H1 (cell line): ENCODE data around the gene F2RL2. TPM values are rescaled to one million over a fixed set of nuclear protein-coding genes. Genes with fewer than 3 reads are reported as not detected.

ENCODE experiments used
- CTCF ChIA-PET: fragments of 300-600 bp; sonication (Branson Sonifier 250); formaldehyde crosslinking; loops from one replicate; lab custom pipeline; 2021; ENCODE audit not compliant: partially characterized antibody; lab: Charles Lee
- POLR2A ChIA-PET: fragments of 300-600 bp; sonication (Branson Sonifier 250); formaldehyde crosslinking; loops from one replicate; lab custom pipeline; 2021; ENCODE audit warnings: inconsistent platforms; ENCODE audit not compliant: partially characterized antibody; lab: Charles Lee
- DNase-seq, 2 experiments: peaks; one replicate each; pipeline versions ENCODE4 v3.0.0 to v3.0.0-alpha.2; 2010 to 2022; ENCODE audit warnings: low spot score in 2 of 2, low read depth in 1 of 2, mixed read lengths in 1 of 2
- FAIRE-seq: peaks from 2 replicates; lab custom pipeline; 2011; peaks lifted over from hg19 to GRCh38; lab: Jason Lieb, UNC
- H2AFZ ChIP-seq: 2 replicates; pipeline ENCODE4 v1.8.1; 2012; ENCODE audit warnings: low read length, inconsistent platforms
- H2AK5ac ChIP-seq: 2 replicates; pipeline ENCODE4 v1.6.1; 2013; ENCODE audit warnings: low read depth, low read length
- H2BK120ac ChIP-seq: replicated peaks from 2 replicates; pipeline ENCODE3; 2013; ENCODE audit warnings: low read depth, low read length, inconsistent platforms
- H2BK12ac ChIP-seq: 2 replicates; pipeline ENCODE4 v1.6.1; 2013; ENCODE audit warnings: low read depth, low read length
- H2BK15ac ChIP-seq: 2 replicates; pipeline ENCODE4 v1.6.1; 2013; ENCODE audit warnings: low read length
- H2BK20ac ChIP-seq: 2 replicates; pipeline ENCODE4 v1.6.1; 2013; ENCODE audit warnings: low read length
- H2BK5ac ChIP-seq: 2 replicates; pipeline ENCODE4 v1.6.1; 2013; ENCODE audit warnings: low read depth, low read length
- H3K14ac ChIP-seq: 2 replicates; pipeline ENCODE4 v1.6.1; 2013; ENCODE audit warnings: inconsistent platforms; ENCODE audit not compliant: insufficient read length
- H3K18ac ChIP-seq: 2 replicates; pipeline ENCODE4 v1.6.1; 2013; ENCODE audit warnings: low read length; ENCODE audit errors: extremely low read depth
- H3K23ac ChIP-seq: 2 replicates; pipeline ENCODE4 v1.6.1; 2013; ENCODE audit warnings: inconsistent platforms; ENCODE audit not compliant: insufficient read length
- H3K23me2 ChIP-seq: 2 replicates; pipeline ENCODE4 v1.6.1; 2013; ENCODE audit warnings: low read depth, low read length
- H3K27ac ChIP-seq: 2 replicates; pipeline ENCODE4 v1.6.1; 2011; ENCODE audit warnings: low read depth, low read length, inconsistent platforms
- H3K27me3 ChIP-seq, 4 experiments: replicated peaks in 1 of 4; 1 replicate in 1 of 4; 2 replicates in 3 of 4; pipeline versions ENCODE4 v1.6.1 to v1.8.1; 2011 to 2013; ENCODE audit warnings: low read length in 3 of 4, mild to moderate bottlenecking in 3 of 4, inconsistent platforms in 2 of 4, mixed read lengths in 2 of 4, moderate library complexity in 1 of 4; ENCODE audit not compliant: control insufficient read depth in 3 of 4, insufficient read depth in 3 of 4; ENCODE audit errors: extremely low read depth in 1 of 4
- H3K36me3 ChIP-seq, 4 experiments: 2 replicates each; pipeline versions ENCODE4 v1.6.1 to v1.8.1; 2011 to 2013; ENCODE audit warnings: mild to moderate bottlenecking in 4 of 4, low read length in 3 of 4, moderate library complexity in 2 of 4, control low read depth in 1 of 4, inconsistent platforms in 1 of 4; ENCODE audit not compliant: insufficient read depth in 4 of 4, control insufficient read depth in 2 of 4
- H3K4ac ChIP-seq: replicated peaks from 2 replicates; pipeline ENCODE3; 2013; ENCODE audit warnings: low read length, low read depth, mixed read lengths, inconsistent platforms; ENCODE audit not compliant: insufficient read length
- H3K4me1 ChIP-seq, 4 experiments: replicated peaks in 1 of 4; 1 replicate in 1 of 4; 2 replicates in 3 of 4; pipeline versions ENCODE4 v1.6.1 to v1.8.1; 2011 to 2013; ENCODE audit warnings: low read length in 3 of 4, inconsistent platforms in 2 of 4, mixed read lengths in 1 of 4; ENCODE audit not compliant: insufficient read depth in 4 of 4, control insufficient read depth in 3 of 4
- H3K4me2 ChIP-seq, 2 experiments: 2 replicates each; pipeline versions ENCODE4 v1.6.1 to v1.8.1; 2011 to 2013; ENCODE audit warnings: low read depth in 2 of 2, low read length in 2 of 2, control low read depth in 1 of 2, inconsistent platforms in 1 of 2, mild to moderate bottlenecking in 1 of 2; ENCODE audit not compliant: insufficient read depth in 1 of 2
- H3K4me3 ChIP-seq, 4 experiments: fragments of 200-600, 300-600 bp in 1 of 4; sonication (generic), shearing (Covaris generic), sonication (Bioruptor Twin) in 1 of 4; 2 replicates each; pipeline versions ENCODE4 v1.5.1 to v1.8.1; 2011 to 2016; ENCODE audit warnings: low read length in 4 of 4, low read depth in 3 of 4, control low read depth in 2 of 4, inconsistent platforms in 2 of 4, mild to moderate bottlenecking in 2 of 4, mixed read lengths in 1 of 4, moderate library complexity in 1 of 4; ENCODE audit not compliant: insufficient read depth in 2 of 4; ENCODE audit errors: extremely low read depth in 1 of 4
- H3K56ac ChIP-seq: replicated peaks from 2 replicates; pipeline ENCODE3; 2013; ENCODE audit warnings: low read depth, mild to moderate bottlenecking, mixed read lengths, low read length, inconsistent platforms; ENCODE audit not compliant: insufficient read length
- H3K79me1 ChIP-seq: 2 replicates; pipeline ENCODE4 v1.6.1; 2013; ENCODE audit warnings: low read depth, low read length, control low read depth
- H3K79me2 ChIP-seq, 2 experiments: 2 replicates each; pipeline versions ENCODE4 v1.6.1 to v1.8.1; 2012 to 2013; ENCODE audit warnings: low read length in 2 of 2, mild to moderate bottlenecking in 2 of 2, inconsistent platforms in 1 of 2; ENCODE audit not compliant: insufficient read depth in 2 of 2, control insufficient read depth in 1 of 2
- H3K9ac ChIP-seq, 4 experiments: replicated peaks in 1 of 4; 1 replicate in 1 of 4; 2 replicates in 3 of 4; pipeline versions ENCODE4 v1.6.1 to v1.8.1; 2011 to 2013; ENCODE audit warnings: low read depth in 3 of 4, low read length in 3 of 4, control low read depth in 2 of 4, mild to moderate bottlenecking in 2 of 4, moderate library complexity in 2 of 4, inconsistent platforms in 1 of 4; ENCODE audit errors: extremely low read depth in 1 of 4
- H3K9me3 ChIP-seq, 2 experiments: 2 replicates each; pipeline versions ENCODE4 v1.6.1 to v1.8.1; 2012 to 2013; ENCODE audit warnings: mild to moderate bottlenecking in 2 of 2, moderate library complexity in 2 of 2, control low read depth in 1 of 2, inconsistent platforms in 1 of 2, low read depth in 1 of 2, low read length in 1 of 2, mixed read lengths in 1 of 2; ENCODE audit not compliant: insufficient read depth in 2 of 2
- H4K20me1 ChIP-seq, 2 experiments: replicated peaks in 1 of 2; 2 replicates each; pipeline versions ENCODE3 to v1.8.1; 2011 to 2013; ENCODE audit warnings: inconsistent platforms in 2 of 2, low read length in 2 of 2, mild to moderate bottlenecking in 1 of 2; ENCODE audit not compliant: insufficient read depth in 2 of 2, control insufficient read depth in 1 of 2
- H4K5ac ChIP-seq: 2 replicates; pipeline ENCODE4 v1.6.1; 2013; ENCODE audit warnings: low read length, low read depth, mixed read lengths, inconsistent platforms; ENCODE audit not compliant: insufficient read length
- H4K8ac ChIP-seq: 2 replicates; pipeline ENCODE4 v1.8.0; 2013; ENCODE audit warnings: mild to moderate bottlenecking, moderate library complexity, low read length, inconsistent platforms; ENCODE audit not compliant: insufficient read depth; ENCODE audit errors: extremely low read depth
- H4K91ac ChIP-seq: replicated peaks from 2 replicates; pipeline ENCODE3; 2013; ENCODE audit warnings: low read length, mixed read lengths, inconsistent platforms; ENCODE audit not compliant: insufficient read length
- SIN3A ChIP-seq, 2 experiments: IDR thresholded peaks in 1 of 2; conservative IDR thresholded peaks in 1 of 2; 2 replicates each; pipeline ENCODE4 v1.6.1; 2011 to 2012; ENCODE audit warnings: low read length in 2 of 2, improper control_type of control experiment in 1 of 2, low read depth in 1 of 2, mild to moderate bottlenecking in 1 of 2
- WGBS, 2 experiments: shearing (Covaris generic) in 1 of 2; methylation state at CpG; one replicate each; pipeline versions ENCODE4 v1.1.6 to v1.1.7; 2013 to 2015; ENCODE audit warnings: low lambda C conversion rate in 2 of 2, mixed read lengths in 2 of 2, inconsistent platforms in 1 of 2, low coverage in 1 of 2, missing lambda C conversion rate in 1 of 2; ENCODE audit not compliant: insufficient replicate concordance in 2 of 2, insufficient coverage in 1 of 2, insufficient read length in 1 of 2; ENCODE audit errors: extremely low coverage in 1 of 2, missing lambda C conversion rate in 1 of 2; 5-methylcytosine and 5-hydroxymethylcytosine counted together
- polyA plus RNA-seq, 7 experiments: library from polyadenylated mRNA; depleted of rRNA in 3 of 7; stranded (reverse) in 5 of 7; unstranded in 2 of 7; fragments of >200 nt in 5 of 7; fragments of 200-250 nt in 2 of 7; gene quantifications; 1 replicate in 5 of 7; 2 replicates in 1 of 7; 4 replicates in 1 of 7; pipeline versions ENCODE4 v1.2.1 to v1.2.3, GENCODE V29; 2011 to 2013; ENCODE audit warnings: missing spikeins in 2 of 7, mixed read lengths in 2 of 7
- total RNA-seq: library from RNA; stranded (reverse); fragmentation: NEBNext Ultra II Directional; extraction: Animal tissue kit (Norgen Biotek cat#: 25700); gene quantifications from 2 replicates; pipeline ENCODE4 v1.2.1, GENCODE V29; 2021

F2RL2 gene
- total and polyA plus RNA-seq, 2 of the 8 experiments (the other 6 are each of a cell fraction or from before 2014, with no cell fraction given): 0.03 to 0.07 TPM

- no peak overlapping the region for H2BK5ac ChIP-seq
- no peaks in the 10 kb centered on the region for H4K20me1 ChIP-seq
- no peaks in the 10 kb centered on the region for H3K79me2 ChIP-seq
- H2AK5ac ChIP-seq: no peak overlapping the region
- H3K4me1 ChIP-seq: peaks cover 0 to 6% (median 4%) of the 10 kb centered on the region in 4 experiments; a peak in 3 of 7 replicates
- H3K23ac ChIP-seq: no peak overlapping the region
- H4K5ac ChIP-seq: no peak overlapping the region
- H2BK120ac ChIP-seq: no peak overlapping the region
- H2BK20ac ChIP-seq: no peak overlapping the region
- no peak overlapping the region for H3K14ac ChIP-seq
- FAIRE-seq (no peak), DNase-seq (no peak)
- H3K27ac ChIP-seq: no peak overlapping the region
- CTCF ChIA-PET: interaction anchor here (0.6 to 1.6 kb wide), 2 partner anchors 19 to 464 kb away, joined by 4 read pairs; no protein-coding TSS in a partner anchor
- no peak overlapping the region for H4K91ac ChIP-seq
- no peak overlapping the region for H3K4ac ChIP-seq
- no peaks in the 10 kb centered on the region for H3K36me3 ChIP-seq
- H3K56ac ChIP-seq: no peak overlapping the region
- no peak overlapping the region for H2BK15ac ChIP-seq
- no peak overlapping the region for H4K8ac ChIP-seq
- H3K4me2 ChIP-seq: no peak overlapping the region
- WGBS, 2 experiments: 73% methylated on average over 5 of the region's 5 CpGs; no CpG with 5 or more reads in 1 of the 2 experiments
- H2BK12ac ChIP-seq: no peak overlapping the region
- H3K79me1 ChIP-seq: no peaks in the 10 kb centered on the region
- no peak overlapping the region for H2AFZ ChIP-seq
- no peaks in the 10 kb centered on the region for H3K27me3 ChIP-seq
- H3K4me3 ChIP-seq: no peak overlapping the region
- H3K9ac ChIP-seq: no peak overlapping the region
- POLR2A ChIA-PET: no interaction called here
- no peaks in the 10 kb centered on the region for H3K9me3 ChIP-seq
- H3K23me2 ChIP-seq: no peaks in the 10 kb centered on the region
- H3K18ac ChIP-seq: no peak overlapping the region
- no peak for TF ChIP-seq SIN3A (conservative IDR thresholded peaks at IDR 0.05 in 1 of 2, IDR thresholded peaks at IDR 0.05 in 1 of 2; ENCODE audit: low read depth in 1 of 2, low read length in 2 of 2)
Observed at GRCh38 chr5:76622076-76622475, 1.1 kb downstream of the F2RL2 start.
